Activated T-cell treated with anti-CD3 and anti-CD28 coated beads for 24 hours (primary cell): ENCODE data around the gene SDK2.

Experiments used
- DNase-seq: peaks from one replicate; pipeline ENCODE4 v3.0.0-alpha.2; 2020; ENCODE audit warnings: low read depth

Gene SDK2

GRCh38 chr17:73365301-73365874 is 278.9 kb downstream of the SDK2 start:
- DNase-seq = no peak

- no peak for DNase-seq
Measured at GRCh38 chr17:73364155-73364522, 280.1 kb downstream of the SDK2 start.

GRCh38 chr17:73363442-73364154 is 280.6 kb downstream of the SDK2 start:
- no peak for DNase-seq

- DNase-seq = no peak
Measured at GRCh38 chr17:73362697-73363096, 281.5 kb downstream of the SDK2 start.

DNA sequence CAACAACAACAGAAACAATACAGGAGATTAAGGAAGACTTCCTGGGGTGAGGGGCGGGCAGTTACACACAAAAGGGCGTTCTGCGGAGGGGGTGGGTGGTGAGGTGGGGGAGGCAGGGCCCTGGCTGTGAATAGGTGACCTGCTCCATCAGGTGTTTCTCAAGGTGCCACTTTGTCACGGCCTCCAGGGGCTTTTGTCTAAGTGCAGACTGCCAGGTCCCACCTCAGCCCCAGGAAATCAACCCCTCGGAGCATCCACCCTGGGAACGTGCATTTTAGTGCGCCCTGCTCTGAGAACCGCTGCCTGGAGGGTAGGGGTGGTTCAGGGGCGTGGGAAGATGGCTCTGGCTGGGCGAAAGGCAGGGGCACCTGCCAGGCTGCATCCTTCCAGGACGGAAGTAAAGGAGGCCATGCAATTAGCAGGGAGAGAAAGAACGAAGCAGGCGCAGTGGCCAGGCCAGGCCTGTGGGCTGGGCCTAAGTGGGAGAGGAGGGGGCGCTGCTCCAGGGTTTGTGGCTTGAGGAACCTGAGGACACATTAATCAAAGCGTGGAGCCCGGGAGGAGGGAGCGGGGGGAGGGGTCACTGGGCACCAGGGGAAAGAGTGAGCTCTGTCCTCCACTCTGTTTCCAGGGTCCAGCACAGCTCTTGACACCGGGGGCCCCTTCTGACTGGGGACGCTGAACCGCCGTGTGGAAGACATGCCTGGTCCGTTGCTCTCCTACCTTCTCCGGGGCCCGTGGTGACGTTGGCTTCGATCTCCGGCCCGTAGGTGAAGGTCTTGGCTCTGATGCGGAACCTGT is 283.1 kb downstream of the SDK2 start:
- no peak for DNase-seq

GRCh38 chr17:73359987-73360410 is 284.2 kb downstream of the SDK2 start:
- DNase-seq = no peak

DNA sequence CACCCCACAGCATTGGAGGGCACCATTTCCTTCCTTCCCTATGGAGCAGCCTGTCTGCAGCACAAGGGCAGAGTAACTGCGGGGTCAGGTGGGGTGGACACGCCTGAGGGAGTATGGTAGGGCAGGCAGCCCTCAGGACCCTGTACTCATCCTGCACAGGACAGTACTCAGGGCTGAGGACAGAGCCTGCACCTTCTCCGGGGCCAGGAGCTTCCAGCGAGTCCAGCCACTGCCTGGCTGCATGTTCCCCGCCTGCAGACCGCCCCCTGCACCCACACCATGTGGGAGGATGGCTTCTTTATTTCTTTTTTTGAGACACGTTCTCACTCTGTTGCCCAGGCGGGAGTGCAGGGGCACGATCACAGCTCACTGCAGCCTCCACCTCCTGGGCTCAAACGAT is 284.9 kb downstream of the SDK2 start:
- no peak for DNase-seq

GRCh38 chr17:73358668-73359067 is 285.6 kb downstream of the SDK2 start:
- DNase-seq = no peak

DNA sequence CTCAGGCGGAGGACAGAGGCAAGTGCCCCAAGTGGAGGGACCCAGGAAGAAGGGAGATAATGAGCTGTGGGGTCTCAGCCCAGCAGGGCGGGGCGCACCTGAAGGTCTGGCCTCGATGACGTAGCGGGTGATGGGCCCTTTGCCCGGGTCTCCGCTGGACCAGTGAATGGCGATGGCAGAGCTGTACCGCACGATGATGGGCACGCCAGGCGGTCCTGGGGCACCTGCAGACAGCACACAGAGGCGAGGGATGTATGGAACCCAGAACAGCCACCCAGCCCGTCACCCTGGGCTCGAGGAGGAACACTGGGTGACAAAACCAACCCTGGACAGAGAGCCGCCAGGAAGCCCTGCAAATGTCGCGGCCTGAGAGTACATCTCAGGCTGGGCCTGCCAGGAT is 286.3 kb downstream of the SDK2 start:
- DNase-seq = no peak

- DNase-seq = no peak
Measured at GRCh38 chr17:73357318-73357717, 286.9 kb downstream of the SDK2 start.

DNA sequence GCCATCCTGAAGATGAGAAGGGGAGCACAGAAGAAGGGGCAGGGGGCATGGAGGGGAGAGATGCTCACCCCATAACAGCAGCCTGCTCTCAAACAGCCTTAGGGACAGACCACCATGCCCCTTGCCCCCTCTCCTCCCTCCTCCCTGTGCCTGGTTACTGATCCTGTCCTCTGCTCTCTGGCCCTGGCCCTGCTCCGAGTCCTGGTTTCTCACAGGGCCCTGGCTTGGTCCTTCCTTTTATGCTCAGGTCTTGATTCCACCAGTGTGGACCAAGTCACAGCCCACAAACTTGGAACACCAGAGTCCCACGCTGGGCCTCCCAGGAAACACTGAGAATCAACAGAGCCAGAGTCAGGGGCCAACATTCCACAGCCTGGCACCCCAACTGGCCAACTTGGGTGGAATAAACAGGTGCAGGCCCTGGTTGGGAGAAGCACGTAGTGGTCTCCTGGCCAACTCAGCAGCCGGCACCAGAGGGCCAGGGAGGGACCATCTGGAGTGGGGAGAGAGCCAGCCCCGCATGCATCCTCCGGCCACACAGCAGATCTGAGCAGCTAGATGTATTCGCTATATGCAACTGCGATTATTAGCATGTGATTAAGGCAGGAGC is 287.6 kb downstream of the SDK2 start:
- DNase-seq = no peak

DNA sequence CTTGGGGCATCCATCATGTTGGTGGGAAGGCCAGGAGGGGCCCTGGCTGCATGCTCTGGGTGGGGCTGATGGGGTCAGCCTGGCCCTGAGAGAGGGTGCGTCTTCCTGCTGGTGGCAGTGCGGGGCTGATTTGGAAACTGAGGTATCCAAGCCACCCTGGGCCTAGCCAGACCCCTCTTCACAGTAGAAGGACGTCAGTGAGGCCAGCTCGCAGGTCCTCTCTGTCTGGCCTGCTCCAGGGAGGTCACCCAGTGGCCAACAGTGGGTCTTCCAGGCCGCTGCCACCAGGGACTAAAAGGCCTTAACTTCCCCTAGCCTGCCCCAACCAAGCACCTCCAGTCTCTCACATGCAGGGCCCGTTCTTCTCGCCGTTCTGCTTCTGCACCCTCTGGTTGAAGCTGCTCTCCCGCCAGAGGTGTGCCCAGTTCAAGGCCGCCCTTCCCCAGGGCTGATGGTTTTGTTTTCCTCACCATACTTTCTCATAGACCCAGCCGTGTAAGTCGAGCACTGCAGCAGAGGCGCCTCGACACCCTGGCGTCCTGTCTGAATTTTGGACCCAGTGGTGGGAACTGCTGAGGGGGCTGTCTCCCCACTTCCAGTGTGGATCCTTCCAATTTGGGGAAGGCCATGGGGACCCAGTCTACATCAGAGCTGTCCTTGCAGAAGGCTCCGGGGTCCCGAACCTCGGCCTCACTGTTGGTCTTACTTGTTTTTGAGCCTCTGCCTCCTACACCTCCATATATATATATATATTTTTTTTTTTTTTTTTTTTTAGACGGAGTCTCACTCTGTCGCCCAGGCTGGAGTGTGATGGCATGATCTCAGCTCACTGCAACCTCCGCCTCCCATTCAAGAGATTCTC is 289.6 kb downstream of the SDK2 start:
- no peak for DNase-seq

GRCh38 chr17:73352261-73352660 is 292.0 kb downstream of the SDK2 start:
- no peak for DNase-seq

GRCh38 chr17:73351764-73352163 is 292.5 kb downstream of the SDK2 start:
- no peak for DNase-seq

DNA sequence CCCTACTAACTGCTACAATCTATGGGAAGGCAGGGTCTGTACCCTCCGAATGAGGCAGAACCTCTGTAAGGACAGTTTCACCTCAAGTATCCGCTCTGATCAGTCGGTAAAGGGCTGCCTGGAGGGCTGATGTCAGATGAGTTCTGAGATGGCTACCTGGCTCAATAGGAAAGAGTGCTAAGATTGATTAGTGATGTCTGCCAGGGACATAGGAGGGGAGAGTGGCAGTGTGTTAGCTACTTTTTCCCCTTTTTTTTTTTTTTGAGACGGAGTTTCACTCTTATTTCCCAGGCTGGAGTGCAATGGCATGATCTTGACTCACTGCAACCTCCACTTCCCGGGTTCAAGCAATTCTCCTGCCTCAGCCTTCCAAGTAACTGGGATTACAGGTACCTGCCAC is 293.4 kb downstream of the SDK2 start:
- no peak for DNase-seq

DNA sequence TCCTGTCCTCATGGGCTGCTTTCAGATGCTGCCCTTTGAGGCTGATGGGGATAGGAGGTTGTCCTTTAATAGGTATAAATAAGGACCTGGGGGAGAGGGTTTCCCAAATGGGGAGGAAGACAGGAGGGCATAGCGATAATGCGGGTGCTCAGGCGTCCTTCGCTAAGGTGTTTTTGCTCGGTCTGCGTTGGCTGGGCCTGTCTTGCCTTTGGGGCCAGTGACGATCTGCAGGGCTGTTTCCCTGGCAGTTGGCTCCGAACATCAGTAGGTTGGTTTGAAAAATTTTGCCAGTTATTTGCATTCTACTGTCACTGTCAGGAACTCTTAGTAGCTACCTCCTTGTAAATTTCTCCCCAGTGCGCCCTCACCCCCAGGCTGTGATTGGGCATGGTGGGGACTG is 294.6 kb downstream of the SDK2 start:
- DNase-seq = no peak

DNA sequence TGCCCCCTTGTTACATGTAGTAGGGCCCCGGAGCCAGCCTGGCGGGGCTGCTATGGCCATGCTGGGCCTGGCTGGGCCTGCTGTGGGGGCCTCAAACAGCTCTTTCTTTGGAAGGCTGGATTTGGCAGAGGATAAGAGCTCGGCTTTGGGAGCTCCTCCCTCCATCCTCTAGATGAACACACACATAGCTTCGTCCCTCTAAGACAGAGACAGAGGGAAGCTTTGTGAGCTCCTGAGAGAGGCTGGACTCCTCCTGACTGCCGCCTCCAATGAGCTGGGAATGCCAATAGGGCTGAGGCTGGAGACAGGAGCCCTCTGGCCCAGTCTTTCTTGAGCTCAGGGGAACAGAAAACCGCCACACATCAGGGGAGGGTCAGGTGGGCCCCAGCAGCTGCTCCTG is 295.1 kb downstream of the SDK2 start:
- DNase-seq = no peak

- DNase-seq = no peak
Measured at GRCh38 chr17:73348829-73349095, 295.5 kb downstream of the SDK2 start.

- no peak for DNase-seq
Measured at GRCh38 chr17:73348018-73348828, 296.0 kb downstream of the SDK2 start.

DNA sequence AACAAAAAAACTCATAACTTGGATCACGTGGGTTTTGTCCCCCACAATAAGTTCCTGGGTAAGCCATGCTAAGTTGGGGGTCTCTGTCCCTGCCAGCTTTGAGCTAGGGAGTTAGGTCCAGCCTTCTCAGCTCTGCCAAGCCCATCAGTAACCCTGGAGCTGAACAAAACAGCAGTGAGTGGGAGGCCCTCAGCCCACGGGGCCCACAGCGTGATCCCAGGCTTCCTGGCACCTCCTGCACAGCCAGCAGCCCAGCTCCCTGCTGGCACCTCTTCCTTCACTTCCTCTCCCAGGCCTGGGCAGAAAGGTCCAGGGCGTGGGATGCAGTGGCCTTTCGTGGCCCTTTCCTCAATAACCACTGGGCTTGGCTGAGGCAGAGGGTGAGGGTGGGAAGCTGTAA is 296.9 kb downstream of the SDK2 start:
- no peak for DNase-seq

DNA sequence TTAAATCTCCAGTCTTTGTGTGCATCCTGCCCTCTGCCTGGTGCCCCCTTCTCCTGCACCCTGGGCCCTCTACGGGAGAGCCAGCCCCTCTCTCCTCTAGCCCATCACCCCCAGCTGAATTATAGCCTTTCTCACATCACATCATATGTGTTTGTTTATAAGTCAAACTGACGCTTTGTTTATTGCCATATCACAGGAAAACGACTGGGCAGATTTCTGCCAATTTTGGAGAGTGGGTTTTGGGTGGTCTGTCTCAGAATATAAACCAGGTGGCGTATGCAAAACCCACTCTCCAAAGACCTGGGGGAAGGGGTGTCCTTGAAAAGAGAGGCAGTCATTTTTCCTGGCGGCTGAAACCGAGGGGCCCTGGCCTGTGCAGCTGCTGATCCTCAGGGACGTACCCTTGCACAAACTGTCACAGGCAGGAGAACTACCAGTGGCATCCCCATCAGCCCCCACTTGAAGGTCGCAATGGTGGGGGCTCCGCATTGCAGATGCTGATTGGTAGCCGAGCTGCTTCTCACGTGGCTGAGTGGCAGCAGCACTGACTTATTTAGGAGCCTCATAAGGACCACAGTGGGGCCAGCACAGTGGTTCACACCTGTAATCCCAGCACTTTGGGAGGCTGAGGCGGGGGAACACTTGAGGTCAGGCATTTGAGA is 297.6 kb downstream of the SDK2 start:
- DNase-seq = no peak
